HG03139 (cell line): ENCODE measurements around the gene TASOR.
A peak's percentile ranks its signal among the peaks of the same experiment; 100 is the strongest.
"Not testable (repeated sequence)": the region's sequence is repeated elsewhere in the genome, so short reads cannot be mapped to it uniquely, and the experiment has no call there.

Experiments used
- ATAC-seq: cut with Tn5 transposase; IDR thresholded peaks from one replicate; pipeline ENCODE4 v1.9.1; 2021; ENCODE audit not compliant: unreplicated experiment

Gene TASOR, protein sequence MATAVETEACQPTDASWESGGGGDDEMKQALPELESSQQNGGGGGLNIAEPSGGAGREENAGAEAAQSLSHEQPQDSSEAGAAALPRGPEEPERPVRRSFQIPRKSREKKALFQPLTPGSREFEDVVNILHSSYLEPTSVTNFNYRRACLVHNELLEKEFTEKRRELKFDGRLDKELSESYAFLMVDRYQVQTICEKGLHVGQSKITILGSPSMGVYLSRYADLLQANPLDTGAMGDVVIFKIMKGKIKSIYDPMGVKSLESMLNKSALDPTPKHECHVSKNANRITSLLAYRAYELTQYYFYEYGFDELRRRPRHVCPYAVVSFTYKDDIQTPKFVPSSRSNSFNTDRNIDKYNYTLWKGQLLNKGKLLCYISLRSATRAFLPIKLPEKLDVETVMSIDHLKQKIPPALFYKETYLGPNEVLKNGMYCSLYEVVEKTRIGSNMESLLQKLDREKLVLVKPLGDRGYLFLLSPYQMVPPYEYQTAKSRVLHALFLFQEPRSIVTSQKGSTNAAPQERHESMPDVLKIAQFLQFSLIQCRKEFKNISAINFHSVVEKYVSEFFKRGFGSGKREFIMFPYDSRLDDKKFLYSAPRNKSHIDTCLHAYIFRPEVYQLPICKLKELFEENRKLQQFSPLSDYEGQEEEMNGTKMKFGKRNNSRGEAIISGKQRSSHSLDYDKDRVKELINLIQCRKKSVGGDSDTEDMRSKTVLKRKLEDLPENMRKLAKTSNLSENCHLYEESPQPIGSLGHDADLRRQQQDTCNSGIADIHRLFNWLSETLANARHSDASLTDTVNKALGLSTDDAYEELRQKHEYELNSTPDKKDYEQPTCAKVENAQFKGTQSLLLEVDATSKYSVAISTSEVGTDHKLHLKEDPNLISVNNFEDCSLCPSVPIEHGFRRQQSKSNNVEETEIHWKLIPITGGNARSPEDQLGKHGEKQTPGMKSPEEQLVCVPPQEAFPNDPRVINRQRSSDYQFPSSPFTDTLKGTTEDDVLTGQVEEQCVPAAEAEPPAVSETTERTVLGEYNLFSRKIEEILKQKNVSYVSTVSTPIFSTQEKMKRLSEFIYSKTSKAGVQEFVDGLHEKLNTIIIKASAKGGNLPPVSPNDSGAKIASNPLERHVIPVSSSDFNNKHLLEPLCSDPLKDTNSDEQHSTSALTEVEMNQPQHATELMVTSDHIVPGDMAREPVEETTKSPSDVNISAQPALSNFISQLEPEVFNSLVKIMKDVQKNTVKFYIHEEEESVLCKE (N-terminal part only)

DNA sequence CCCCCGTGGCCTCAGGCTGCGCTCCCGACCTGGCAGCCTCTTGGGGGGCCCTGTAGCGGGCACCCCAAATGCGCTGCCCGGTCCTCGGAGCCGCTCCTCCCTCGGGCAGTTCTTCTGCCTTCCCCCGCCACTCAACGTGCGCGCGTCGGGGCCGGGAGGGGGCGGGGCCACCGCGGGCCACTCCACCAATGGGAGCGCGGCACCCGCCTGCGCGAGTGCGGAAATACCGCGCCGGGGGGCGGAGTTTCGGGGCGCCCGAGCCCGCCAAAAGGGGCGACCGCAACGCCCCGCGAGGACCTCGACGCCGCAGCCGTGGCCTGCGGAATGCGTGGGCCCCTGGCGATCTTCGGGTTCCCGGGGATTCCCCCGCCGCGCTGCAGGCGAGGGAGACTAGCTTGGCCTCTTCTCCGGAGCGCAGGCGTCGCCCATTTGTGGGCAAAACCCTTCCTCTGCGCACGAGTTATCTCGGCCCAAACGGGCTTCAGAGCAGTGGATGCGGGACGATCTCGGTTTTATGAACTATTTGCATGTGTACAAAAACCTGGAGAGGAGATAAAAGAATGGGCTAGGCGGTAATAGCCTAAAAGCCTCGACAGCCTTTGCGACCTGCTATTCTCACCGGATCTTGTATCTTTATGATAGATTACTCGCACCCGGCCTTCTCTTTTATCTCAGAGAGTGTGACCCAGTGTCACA is at the start of gene TASOR:
Gene TASOR (minus strand): TSS at position 144 of the 696 bp plus-strand sequence. CDS start 259 bp downstream, outside the sequence.
- ATAC-seq, result peak; percentile 76

DNA sequence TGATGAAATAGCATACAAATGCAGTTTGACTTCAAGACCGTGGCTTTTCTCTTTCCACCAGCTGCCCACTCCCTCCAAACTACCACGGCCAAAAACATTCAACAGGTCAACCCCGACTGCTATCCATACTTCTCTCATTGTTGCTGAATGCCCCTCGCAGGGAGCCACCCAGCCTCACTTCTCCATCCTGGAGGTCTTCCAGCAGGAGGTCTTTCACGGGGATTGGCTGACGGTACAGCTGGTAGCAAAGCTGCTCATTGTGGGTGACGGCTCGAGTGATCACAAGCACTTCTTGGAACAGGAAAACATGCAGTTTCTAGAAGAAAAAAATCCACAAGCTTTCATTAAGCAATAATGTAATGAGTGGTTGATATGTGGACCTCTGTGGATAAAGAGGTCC is 49.0 kb upstream of the TASOR start:
- ATAC-seq, result no peak

GRCh38 chr3:56725175-56725574 is 42.1 kb upstream of the TASOR start:
- ATAC-seq, result peak; percentile 98

DNA sequence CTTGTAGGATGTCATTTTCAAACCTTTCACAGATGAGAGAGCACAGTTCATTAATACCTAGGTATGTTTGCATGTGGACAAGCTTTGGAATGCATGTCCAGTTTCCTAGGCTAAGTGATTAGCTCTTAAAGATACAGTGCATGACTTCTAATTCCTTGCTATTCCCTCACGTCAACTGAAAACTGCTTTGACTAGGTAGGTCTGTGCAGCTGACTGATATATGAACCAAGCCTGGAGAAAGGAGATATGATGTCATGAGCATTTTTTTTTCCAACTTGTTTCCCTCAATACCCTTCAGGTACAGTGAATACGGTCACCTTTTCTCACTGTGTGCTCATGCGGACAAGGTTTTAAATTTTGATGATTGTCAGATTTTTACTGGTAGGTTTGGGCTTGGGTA is 41.6 kb upstream of the TASOR start:
- no peak for ATAC-seq

GRCh38 chr3:56720849-56721248 is 37.8 kb upstream of the TASOR start:
- ATAC-seq, result no peak

- ATAC-seq, result not testable (repeated sequence)
Observed at GRCh38 chr3:56718809-56719208, 35.7 kb upstream of the TASOR start.

DNA sequence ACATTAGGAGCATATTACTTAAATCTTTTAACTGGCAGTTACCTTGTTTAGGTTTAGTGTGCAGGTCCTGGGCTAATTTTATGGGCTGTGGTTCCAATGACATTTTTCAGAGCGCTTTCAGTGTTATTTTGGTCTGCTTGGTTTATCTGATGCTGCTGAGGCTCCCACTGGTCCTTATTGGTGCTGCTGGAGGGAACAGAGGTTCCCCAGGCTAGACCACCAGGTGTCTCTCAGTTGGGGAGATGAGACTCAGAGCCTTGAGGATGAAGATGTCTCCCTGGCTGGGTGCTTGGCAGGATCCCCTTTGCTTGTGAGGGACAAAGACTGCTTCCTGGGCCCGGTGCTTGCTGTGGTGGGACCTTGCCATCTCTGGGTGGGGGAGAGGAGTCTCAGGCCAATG is 28.3 kb upstream of the TASOR start:
- ATAC-seq, result no peak

DNA sequence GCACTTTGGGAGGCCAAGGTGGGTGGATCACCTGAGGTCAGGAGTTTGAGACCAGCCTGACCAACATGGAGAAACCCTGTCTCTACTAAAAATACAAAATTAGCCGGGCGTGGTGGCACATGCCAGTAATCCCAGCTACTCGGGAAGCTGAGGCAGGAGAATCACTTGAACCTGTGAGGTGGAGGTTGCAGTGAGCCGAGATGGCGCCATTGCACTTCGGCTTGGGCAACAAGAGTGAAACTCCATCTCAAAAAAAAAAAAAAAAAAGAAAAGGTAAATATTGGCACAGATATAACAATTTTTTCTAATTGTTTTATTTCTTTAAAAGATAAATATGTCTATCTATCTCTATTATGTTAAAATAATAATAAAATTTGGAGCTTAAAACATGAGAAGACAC is 24.3 kb upstream of the TASOR start:
- not testable (repeated sequence) for ATAC-seq

- no peak for ATAC-seq
Observed at GRCh38 chr3:56706629-56707028, 23.6 kb upstream of the TASOR start.

GRCh38 chr3:56704706-56705105 is 21.6 kb upstream of the TASOR start:
- no peak for ATAC-seq

GRCh38 chr3:56702490-56703315 is 19.6 kb upstream of the TASOR start:
- no peak for ATAC-seq

- no peak for ATAC-seq
Observed at GRCh38 chr3:56700151-56700550, 17.1 kb upstream of the TASOR start.

DNA sequence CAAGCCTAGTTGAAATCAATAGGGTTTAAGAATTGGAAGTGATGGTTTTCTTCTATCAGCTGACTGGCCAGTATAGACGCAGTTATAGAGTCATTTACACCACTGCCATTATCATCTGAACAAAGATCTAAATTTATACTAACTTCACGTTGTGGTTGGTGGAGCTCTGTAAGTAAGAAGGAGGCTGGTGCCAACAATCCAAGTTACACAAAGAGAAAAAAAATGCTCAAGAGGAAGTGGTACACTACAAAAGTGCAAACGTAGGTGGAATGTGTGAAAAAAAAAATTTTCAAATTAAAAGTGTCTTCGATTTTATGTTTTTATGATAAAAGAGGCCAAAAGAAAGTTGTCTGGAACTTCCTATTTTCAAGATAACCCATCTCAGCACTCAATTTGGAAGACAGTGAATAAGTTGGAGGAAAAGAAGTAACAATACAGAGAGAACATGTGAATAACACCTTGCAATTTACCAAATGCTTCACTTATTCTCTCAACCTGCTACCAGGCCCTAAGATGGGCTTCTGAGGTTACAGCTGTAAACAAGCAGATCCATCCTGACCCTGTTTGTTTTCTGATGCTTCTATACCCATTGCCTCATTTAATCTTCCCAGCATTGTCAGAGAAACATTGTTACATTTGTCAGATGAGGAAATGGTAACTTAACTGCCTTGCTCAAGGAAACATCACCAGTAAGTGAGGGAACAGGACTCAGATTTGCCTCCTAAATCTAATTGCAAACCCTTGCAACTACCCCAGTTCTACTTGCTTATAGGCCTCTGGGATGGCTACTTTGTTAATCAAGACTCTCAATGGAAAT is 12.0 kb upstream of the TASOR start:
- ATAC-seq, result no peak

DNA sequence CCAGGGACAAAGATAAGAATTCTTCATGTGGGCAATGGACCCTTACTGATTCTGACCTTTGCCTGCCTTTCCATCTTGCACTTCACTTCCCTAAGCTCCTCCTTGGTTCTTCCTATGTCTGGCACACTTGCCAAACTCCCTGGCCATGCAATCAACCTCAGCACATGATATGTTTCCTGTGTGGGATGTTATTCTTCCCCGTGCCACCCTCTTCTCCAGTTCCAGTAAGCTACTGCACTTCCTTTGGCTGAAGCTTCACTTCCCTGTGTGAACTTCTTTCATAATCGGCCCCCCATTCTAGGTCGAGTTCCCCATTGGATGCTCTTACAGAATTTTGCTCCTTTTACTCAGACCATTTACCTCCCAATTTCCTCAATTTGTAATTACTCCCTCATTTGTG is 10.7 kb upstream of the TASOR start:
- ATAC-seq, result no peak

- peak; percentile 75 for ATAC-seq
Observed at GRCh38 chr3:56692520-56693433, 9.7 kb upstream of the TASOR start.

- ATAC-seq, result not testable (repeated sequence)
Observed at GRCh38 chr3:56692001-56692365, 8.9 kb upstream of the TASOR start.

DNA sequence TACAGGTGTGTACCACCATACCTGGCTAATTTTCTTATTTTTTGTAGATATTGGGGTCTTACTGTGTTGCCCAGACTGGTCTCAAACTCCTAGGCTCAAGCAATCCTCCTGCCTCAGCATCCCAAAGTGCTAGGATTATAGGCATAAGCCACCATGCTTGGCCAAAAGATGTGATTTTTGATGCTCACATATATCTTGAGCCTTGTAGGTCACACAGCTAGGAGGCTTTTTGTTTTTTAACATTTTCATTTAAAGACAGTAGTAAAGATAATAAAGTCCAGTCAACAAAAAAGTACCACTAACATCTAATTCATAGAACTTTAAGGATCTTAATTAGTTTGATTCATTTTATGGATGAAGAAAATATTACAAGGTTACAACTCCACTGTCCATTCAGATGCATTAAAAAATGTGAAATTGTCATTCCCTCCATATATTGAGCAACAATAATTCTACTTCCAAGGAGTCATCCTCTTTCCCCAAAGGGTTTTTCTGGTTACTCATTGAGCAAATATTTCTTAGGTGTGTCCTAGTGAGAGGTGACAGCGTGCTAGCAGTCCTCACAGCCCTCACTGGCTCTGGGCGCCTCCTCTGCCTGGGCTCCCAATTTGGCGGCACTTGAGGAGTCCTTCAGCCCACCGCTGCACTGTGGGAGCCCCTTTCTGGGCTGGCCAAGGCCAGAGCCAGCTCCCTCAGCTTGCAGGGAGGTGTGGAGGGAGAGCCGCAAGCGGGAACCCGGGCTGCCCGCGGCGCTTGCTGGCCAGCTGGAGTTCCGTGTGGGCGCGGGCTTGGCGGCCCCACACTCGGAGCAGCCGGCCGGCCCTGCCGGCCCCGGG is 8.3 kb upstream of the TASOR start:
- ATAC-seq, result no peak
